Measurements from ENCODE around the gene UBAC2.
A peak's percentile ranks its signal among the peaks of the same experiment; 100 is the strongest.
"Not testable (repeated sequence)": the region's sequence is repeated elsewhere in the genome, so short reads cannot be mapped to it uniquely, and the experiment has no call there.

UBAC2 gene

DNA sequence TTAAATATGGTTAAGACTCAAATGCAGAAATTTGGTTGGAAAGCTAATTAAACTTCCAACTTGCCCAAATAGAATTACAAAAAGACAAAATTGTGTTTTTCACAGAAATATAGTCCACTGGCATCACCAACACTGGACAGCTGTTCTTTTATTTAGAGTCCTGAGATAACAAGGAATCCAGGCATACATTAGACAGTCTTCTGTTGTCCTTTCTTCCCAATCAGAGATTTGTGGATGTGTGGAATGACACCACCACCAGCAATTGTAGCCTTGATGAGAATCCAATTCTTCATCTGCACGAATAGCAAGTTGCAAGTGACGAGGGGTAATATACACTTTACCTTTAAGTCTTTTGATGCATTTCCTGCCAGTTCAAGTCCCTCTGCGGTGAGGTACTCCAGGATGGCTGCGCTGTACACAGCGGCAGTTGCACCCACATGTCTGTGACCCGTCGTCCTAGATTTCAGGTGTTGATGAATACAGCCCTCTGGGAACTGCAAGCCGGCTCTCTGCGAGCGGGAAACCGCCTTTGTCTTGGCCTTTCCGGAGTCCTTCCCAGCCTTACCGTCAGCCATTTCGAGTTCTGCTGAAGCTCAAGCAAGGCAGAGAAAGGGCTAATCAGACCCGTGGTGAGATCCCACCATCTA lies 14.7 kb downstream of the UBAC2 start:
- no peak for DNase-seq

DNA sequence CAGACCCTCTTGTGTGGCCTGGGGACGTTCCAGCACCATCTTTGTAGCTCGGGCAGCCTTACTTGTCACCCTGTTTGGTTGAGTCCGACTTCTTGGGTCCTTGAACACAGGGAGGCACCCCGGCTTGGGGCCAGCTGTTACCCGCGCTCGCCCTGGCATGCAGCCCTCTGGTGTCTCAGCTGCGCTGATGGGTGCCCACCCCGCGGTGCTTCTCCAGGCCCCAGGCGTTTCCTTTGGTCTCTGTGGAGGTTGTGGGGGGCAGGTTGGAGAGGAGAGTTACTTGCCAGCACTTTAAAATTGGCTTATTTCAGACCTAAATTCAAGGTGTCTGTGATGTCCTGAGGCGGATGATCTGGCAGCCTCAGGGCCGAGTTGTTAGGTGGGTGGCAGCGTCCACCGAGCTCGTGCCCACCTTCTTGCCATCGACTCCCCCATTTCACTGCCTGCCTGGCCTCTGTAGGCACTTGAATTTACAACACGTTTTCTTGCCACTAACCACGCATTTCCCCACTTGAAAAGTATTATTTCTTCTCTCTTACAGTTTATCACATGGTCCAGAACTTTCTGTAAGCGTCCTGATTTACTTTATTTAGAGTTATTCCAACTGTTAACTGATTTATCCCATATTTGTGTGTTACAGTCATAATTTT lies 16.9 kb downstream of the UBAC2 start:
- DNase-seq = no peak

DNA sequence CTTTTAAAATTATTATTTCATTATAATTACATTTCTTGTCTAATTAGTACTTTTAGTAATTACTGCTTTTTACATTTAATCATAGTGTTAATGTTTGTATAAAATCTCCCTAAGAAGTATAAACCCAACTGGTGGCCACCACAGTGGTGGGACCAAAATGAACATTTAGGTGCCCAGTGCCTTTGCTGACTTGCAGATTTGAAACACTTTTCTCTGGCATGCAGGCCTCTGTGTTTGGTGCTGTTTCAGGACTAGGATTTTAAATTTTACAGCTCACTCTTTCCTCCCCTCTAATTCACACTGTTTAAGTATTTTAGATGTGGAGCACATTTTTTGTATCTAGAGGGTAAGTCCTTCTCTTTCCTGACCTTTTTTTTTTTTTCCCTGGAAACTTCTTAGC lies 17.5 kb downstream of the UBAC2 start:
- DNase-seq = no peak

DNA sequence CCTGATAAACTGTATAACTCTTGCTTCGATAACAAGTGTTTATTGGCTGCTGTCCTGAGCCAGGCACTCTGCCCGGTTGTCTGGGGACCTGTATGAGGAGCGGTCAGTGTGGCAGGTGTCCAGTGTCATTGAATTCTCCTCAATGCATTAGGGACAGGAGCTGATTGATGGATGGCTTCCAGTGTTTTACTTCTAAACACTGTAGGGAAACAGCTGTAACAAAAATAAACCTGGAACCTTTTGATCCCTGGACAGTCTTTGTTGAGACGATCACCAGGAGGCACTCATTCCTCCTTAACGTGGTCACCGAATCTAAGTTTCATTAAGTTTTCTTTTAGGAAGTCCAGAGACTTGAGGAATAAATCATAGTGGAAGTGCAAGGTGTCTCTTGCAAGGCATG lies 17.9 kb downstream of the UBAC2 start:
- DNase-seq = no peak

DNA sequence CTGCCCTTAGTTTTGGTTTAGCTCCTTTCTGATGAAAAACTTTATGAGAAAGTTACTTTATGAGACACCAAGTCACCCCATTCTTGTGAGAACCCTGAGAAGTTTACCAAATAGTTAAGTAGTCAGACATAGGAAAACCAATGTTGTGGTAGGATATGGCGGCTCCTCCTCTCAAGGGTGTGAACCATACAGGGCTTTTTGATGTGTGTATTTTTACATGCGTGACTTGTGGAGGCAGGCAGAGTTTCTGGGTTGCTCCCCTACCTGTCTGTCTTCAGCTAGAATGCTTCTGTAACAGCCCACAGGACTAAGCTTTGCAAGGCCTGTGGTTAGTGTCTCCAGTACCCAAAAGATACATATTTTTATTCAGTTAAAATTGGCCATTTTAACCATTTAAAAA lies 18.3 kb downstream of the UBAC2 start:
- no peak for DNase-seq

DNA sequence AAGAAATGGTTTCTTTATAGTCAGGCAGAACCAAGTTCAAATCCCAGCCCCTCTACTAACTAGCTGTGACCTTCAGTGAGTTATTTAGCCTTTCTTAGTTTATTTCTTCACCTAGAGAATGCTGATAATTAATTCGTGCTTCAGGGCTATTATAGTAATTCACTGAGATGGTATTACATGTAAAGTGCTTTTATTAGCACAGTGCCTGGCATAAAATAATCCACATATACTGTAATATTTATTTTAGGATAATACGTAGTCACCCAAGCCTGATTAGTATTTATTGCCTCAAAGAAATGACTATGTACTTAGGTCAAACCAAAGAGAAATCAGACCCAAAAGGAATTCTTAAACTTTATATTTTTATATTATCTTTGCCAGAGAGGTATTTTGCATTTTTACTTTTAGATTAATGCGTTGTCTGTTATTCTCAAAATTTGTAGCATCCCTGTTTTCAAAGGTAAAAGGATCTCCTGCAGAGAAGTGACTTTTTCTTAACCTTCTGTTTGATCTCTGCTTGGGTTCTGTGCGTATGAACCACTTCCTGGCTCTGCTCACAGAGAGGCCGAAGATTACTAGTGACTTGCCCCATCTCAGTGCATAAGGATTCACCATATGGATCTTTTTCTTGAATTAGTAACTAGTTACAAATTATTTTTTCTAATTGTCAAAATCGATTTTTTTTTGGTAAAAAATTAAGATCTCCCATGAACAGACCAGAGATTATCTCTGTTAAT lies 19.7 kb downstream of the UBAC2 start:
- no peak for DNase-seq

DNA sequence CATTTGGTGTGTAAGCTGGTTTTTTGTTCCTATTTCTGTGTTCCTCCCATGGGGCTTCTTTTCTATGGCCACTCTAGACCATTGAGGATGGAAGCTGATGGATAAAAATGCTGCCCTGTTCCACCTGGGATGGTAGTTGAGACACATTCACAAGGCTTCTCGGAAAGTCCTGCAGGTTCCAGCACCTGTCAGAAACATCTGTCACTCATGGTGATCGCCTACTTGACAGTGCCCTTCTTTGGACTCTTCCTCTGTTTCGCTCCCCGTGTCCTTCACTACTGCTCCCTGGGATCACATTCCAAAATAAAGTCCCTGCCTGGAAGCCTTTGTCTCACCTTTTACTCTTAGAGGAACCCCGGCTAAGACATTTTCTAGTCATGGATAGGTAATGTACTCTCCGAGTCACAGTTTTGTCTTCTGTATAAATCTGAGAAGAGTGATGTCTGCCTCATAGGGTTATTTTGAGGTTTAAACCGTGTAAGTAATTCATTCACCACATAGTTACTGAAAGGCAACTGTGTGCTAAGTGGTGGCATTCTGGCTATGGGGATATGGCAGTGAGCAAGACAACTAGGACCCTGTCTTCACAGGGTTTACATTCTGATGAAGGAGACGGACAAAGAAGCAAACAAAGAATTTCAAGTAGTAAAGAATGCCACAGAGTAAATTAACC lies 21.0 kb downstream of the UBAC2 start:
- no peak for DNase-seq

DNA sequence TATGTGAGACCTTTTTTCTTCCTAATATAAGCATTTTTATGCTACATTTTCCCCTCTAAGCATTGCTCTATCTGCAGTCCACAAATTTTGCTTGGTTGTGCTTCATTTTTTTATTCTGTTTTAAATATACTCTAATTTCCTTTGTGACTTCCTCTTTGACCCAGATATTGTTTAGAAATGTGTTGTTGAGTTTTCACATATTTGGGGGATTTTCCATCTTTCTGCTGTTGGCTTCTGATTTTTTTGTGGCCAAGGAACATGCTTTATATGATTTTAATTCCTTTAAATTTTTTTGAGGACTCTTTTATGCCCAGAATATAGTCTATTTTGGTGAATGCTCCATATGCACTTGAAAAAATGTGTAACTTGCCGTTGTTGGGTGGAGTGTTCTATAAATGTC lies 22.9 kb downstream of the UBAC2 start:
- DNase-seq = no peak

DNA sequence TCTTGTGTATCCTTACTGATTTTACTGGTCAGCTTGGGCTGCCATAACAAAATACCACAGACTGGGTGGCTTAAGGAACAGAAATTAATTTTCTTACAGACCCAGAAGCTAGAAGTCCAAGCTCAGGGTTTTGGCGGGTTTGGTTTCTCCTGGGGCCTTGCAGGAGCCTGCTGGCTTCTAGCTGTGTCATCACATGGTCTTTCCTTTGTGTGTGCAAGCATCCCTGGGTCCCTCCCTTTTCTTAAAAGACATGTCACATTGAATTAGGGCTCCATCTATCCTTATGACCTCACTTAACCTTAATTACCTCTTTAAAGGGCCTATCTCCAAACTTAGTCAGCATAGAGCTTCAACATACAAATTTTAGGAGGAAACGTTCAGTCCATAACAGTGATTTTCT lies 23.4 kb downstream of the UBAC2 start:
- no peak for DNase-seq

DNA sequence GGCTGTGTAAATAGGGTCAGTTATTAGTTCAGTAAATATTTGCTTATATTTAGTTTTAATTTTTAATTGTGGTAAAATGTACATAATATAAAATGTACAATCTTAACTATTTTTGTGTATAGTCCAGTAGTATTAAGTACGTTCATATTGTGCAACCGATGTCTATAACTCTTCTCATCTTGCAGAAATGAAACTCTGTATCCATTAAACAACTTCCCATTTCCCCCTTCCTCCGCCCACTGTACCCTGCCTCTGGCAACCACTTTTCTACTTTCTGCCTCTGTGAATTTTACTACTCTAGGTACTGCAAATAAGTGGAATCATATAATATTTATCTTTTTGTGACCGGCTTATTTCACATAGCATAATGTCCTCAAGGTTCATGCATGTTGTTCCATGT lies 24.4 kb downstream of the UBAC2 start:
- peak; percentile 74 to 83 for DNase-seq

DNA sequence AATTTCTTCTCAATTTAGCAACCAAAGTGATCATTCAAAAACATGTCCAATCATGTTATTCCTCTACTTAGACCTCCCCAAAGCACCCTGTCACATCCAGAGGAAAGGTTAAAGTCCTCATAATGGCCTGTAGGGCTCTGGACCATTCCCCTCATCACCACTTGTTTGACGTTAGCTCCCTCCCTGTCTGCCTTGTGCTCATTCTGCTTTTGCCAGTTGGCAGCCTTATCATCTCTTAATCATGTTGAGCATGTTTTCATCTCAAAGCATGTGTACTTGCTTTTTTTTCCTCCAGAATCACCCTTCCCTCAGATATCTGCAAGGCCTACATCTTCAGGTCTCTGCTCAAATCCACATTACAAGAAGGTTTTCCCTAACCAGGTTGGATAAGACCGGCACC lies 25.9 kb downstream of the UBAC2 start:
- DNase-seq = no peak

DNA sequence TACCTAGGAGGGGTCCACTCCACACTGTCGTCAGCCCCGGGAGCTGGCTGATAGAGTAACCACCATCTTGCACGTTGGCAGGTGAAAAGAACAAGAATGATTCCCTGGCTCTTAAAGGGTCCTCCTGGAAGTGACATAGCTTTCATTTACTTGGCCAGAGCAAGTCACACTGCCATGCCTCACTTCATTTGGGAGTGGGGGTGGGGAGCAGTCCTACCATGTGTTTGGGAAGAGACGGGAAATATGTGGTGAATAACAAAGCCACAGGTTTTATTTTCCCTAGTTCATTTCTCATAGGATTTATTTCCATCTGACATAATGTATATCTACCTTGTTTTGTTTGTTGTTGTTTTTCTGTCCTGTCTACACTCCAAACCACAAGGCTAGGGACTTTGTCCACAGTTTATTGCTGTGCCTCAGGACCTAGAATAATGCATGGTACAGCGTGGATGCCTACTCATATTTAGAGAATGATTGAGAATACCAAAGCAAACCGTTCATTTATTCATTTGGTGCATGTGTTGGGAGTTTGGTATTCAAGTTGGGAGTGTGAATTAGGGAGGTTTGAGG lies 26.8 kb downstream of the UBAC2 start:
- no peak for DNase-seq

DNA sequence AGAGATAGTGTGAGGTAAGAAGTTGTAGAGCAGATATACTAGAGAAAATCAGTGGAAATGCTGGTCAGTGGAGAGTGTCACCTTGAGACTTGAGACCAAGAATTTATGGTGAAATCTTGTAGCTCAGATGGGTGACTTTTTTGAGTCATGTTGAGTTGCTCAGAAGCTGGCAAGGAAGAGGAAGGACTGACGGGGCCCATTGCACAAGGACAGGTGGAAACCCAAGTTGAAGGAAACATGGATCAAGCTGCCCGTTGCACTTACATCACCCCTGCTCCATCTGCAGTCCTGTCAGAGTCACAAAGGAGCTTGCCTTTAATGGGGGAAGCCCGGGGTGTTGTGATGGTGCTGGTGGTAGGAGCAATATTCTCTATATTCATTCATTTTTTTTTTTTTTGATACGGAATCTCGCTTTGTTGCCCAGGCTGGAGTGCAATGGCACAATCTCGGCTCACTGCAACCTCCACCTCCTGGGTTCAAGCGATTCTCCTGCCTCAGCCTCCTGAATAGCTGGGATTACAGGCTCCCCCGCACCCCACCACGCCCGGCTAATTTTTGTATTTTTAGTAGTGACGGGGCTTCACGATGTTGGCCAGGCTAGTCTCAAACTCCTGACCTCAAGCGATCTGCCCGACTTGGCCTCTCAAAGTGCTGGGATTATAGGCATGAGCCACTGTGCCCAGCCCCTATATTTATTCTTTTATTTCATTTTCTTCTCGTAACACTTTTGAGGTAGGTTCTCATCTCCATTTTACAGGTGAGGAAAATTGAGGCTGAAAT lies 27.4 kb downstream of the UBAC2 start:
- peak; percentile 98 for DNase-seq

DNA sequence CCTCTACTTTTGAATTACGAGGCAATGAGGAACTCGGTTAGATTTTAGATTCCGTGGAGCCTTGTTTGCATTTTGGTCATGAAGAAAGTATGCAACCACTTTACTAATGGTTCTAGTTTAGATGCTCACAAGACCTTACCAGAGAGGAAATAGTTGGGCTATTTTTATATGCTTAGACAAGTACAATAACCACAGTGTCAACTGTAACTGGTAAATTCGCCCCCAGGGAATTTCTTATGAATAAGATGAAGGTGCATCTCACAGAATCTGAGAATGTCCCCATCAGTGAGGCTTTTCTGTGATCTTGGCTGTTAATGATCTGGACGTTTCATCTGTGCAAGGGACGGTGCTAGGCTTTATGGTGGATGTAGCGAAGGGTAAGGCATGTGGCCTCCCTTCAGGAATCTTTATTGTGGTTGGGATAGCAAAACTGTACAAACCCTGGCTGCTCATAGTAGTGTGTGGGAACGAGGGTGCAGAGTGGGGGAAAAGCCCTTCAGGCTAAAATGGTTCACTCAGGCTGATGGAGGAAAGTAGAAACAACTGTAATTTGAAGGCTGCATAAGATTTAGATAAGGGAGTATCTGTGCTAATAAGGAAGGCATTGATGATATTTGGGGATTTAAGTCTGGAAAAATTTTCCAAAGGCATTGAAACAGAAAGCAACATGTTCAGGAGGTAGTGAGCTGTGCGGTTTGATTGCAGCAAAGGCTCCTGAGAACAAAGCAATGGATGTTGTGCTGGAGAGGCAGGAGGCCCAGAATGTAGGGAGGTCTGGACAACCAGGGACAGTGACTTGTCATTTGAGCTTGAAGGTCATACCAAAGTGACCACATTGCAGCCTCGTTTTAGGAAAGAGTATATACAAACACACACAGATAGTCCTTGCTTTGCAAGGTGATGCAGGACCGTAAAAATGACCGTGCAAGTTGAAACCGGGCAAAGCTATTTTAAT lies 28.4 kb downstream of the UBAC2 start:
- DNase-seq = peak; percentile 27 to 35

DNA sequence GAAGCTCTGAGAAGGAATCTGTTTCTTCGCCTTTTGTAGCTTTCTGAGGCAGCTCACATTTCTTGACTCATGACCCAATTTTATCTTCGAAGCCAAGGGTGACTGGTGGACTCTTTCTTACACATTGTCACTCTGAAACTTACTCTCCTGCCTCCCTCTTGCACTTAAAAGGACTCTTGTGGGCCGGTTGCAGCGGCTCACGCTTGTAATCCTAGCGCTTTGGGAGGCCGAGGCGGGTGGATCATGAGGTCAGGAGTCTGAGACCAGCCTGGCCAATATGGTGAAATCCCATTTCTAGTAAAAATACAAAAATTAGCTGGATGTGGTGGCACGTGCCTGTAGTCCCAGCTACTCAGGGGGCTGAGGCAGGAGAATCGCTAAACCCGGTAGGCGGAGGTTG lies 29.9 kb downstream of the UBAC2 start:
- DNase-seq = not testable (repeated sequence)

DNA sequence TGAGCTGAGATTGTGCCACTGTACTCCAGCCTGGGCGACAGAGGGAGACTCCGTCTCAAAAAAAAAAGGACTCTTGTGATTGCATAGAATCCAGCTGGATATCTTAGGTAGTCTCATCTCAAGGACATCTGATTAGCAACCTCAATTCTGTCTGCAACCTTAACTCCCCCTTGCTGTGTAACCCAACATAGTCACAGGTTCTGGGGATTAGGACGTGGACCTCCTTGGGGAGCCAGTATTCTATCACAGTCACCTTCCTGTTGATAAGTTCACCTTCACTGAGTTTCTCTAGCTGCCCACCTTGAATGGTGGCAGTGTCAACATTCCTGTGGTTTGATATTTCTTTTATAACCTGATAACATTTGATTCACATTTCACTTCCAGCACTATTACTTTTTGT lies 30.3 kb downstream of the UBAC2 start:
- DNase-seq = no peak

DNA sequence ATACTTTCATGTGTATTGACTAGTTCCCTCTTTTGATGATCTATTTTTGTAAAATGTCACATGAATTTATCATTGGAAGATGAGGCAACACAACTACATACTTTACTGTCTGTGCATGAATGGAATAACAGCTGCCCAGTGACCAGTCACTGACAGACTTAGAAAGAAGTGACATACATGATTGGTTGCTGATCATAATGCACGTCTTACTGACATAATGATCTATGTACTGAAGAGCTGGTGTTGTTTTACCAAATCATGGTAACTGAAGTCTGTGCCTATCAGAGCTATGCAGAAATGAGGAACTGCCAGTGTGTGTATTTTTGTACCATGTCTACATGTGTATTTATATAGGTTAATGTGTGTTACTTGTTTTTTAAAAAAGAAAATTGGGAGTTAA lies 31.1 kb downstream of the UBAC2 start:
- DNase-seq = peak; percentile 38 to 48

DNA sequence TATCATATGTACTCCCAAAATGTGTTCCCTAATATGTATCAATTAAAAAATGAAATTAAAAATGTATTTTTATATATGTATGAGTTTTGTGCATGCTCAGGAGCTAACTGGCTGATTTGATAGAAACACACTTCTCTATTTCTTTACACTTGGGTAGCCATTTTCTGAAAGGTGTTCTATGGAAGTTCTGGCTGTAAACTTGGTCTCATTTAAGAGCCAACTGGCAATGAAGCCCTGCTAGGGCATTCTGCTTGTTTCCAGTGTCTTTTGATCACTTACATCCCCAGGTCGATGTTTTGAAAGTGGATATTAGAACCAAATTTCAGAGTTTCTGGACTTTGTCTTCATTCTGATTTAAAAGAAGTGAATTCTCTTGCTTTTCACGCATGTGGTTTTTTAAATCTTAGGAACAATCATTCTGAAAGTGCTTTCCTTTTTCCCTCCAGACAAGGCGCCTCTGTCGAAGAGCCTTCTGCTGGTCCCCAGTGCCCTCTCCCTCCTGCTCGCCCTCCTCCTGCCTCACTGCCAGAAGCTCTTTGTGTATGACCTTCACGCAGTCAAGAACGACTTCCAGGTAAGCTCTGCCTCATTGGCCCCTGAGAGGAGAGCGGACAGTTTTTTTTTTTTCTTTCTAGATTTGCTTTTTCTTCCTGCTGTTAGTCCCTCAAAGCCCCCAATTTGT lies 37.5 kb downstream of the UBAC2 start:
- no peak for DNase-seq

DNA sequence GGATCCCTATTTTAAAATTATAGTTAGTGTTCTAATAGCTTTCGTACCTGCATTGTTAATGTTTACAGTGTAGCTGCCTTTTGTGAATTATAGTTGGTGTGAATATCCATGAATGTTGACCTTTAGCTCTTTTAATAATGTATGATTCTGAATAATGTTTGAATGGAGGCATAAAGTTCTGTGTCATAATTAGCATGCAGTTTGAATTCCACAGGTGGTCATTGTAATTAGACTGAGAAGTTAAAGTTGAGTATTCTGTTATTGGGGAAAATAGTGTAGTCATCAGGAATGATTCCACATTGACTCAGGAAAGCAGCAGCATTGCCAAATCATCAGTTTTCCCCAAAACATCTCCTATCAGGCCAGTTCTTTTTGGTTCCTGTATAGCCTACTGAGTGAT lies 45.4 kb downstream of the UBAC2 start:
- DNase-seq = no peak

DNA sequence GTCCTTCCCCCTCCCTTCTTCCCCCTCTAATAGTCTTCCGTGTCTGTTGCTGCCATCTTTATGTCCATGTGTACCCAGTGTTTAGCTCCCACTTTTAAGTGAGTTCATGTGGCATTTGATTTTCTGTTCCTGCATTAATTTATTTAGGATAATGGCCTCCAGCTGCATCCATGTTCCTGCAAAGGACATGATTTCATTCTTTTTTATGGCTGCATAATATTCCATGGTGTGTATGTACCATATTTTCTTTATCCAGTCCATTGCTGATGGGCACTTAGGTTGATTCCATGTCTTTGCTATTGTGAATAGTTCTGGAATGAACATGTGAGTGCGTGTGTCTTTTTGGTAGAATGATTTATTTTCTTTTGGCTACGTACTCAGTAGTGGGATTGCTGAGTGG lies 48.5 kb downstream of the UBAC2 start:
- not testable (repeated sequence) for DNase-seq

DNA sequence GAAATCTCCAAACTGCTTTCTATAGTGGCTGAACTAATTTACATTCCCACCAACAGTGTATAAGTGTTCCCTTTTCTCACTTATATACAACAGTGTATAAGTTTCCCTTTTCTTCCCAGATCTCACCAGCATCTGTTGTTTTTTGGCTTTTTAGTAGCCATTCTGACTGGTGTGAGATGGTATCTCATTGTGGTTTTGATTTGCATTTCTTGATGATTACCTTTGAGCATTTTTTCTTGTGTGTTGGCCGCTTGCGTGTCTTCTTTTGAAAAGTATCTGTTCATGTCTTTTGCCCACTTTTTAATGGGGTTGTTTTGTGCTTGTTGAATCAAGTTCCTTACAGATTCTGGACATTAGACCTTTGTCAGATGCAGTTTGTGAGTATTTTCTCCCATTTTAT lies 49.0 kb downstream of the UBAC2 start:
- DNase-seq = not testable (repeated sequence)

Data from AML-193 (cell line).